K562 (cell line): Measurements from ENCODE around the gene CPB1. TPM values are rescaled to one million over a fixed set of nuclear protein-coding genes. Genes with fewer than 3 reads are reported as not detected.

Source experiments
- ATAC-seq: fragments of 200-7000 bp; cut with Tn5 transposase; 3 replicates; pipeline ENCODE4 v1.9.1; 2020; ENCODE audit warnings: moderate library complexity
- BruUV-seq: library from RNA; stranded (reverse); fragments of 400-500 nt; replicated peaks from 2 replicates; lab custom pipeline; 2021; lab: Mats Ljungman, UMichigan
- CTCF ChIA-PET: fragments of 300-600 bp; formaldehyde crosslinking; extraction: SDS; loops from one replicate; lab custom pipeline; 2021; ENCODE audit warnings: low intra/inter-chr PET ratio; lab: Yijun Ruan, JAX
- POLR2A ChIA-PET: fragments of 300-600, 350-650 bp; sonication (Branson Sonifier 250); formaldehyde crosslinking; extraction: SDS; loops from one replicate; lab custom pipeline; 2021; ENCODE audit warnings: antibody characterized with exemption, inconsistent platforms; lab: Yijun Ruan, JAX
- DNase-seq, 4 experiments: peaks; one replicate each; pipeline versions ENCODE4 v3.0.0 to v3.0.0-alpha.2; 2011 to 2018; ENCODE audit warnings: low spot score in 3 of 4, mixed read lengths in 3 of 4; ENCODE audit errors: extremely low read depth in 1 of 4
- FAIRE-seq: peaks from 2 replicates; lab custom pipeline; 2011; peaks lifted over from hg19 to GRCh38; lab: Jason Lieb, UNC
- H2AFZ ChIP-seq: 2 replicates; pipeline ENCODE4 v1.6.0; 2011; ENCODE audit warnings: low read depth, low read length, control low read depth, inconsistent platforms
- H3K27ac ChIP-seq: fragments of 200-600 bp; 3 replicates; pipeline ENCODE4 v1.8.0; 2011; ENCODE audit warnings: low read depth, mild to moderate bottlenecking, control low read depth, inconsistent platforms, low read length, moderate library complexity, mixed read lengths; ENCODE audit errors: extremely low read depth
- H3K27me3 ChIP-seq, 2 experiments: fragments of 300-600 bp in 1 of 2; 2 replicates in 1 of 2; 3 replicates in 1 of 2; pipeline versions ENCODE4 v1.6.0 to v1.8.0; 2011; ENCODE audit warnings: inconsistent platforms in 2 of 2, low read length in 2 of 2, mild to moderate bottlenecking in 1 of 2, mixed read lengths in 1 of 2, moderate library complexity in 1 of 2; ENCODE audit not compliant: control insufficient read depth in 2 of 2, insufficient read depth in 2 of 2
- H3K36me3 ChIP-seq: fragments of 300-600 bp; 3 replicates; pipeline ENCODE4 v1.8.0; 2011; ENCODE audit warnings: mild to moderate bottlenecking, low read length, inconsistent platforms; ENCODE audit not compliant: control insufficient read depth, insufficient read depth
- H3K4me1 ChIP-seq, 2 experiments: fragments of 200-600 bp in 1 of 2; replicated peaks in 1 of 2; 2 replicates in 1 of 2; 3 replicates in 1 of 2; pipeline versions ENCODE4 v1.5.1 to v1.8.0; 2011; ENCODE audit warnings: inconsistent platforms in 2 of 2, low read length in 2 of 2, mild to moderate bottlenecking in 1 of 2, mixed read lengths in 1 of 2, moderate library complexity in 1 of 2; ENCODE audit not compliant: control insufficient read depth in 2 of 2, insufficient read depth in 2 of 2
- H3K4me2 ChIP-seq: 2 replicates; pipeline ENCODE4 v1.6.1; 2011; ENCODE audit warnings: low read length, control low read depth, inconsistent platforms, mixed read lengths; ENCODE audit not compliant: insufficient read depth
- H3K4me3 ChIP-seq: fragments of 200-600 bp; sonication (generic), shearing (Covaris generic); 2 replicates; pipeline ENCODE4 v1.5.1; 2016; ENCODE audit warnings: control low read depth, inconsistent platforms
- H3K79me2 ChIP-seq: fragments of 200-600 bp; 3 replicates; pipeline ENCODE4 v1.8.0; 2011; ENCODE audit warnings: low read length, inconsistent platforms; ENCODE audit not compliant: control insufficient read depth, insufficient read depth
- H3K9ac ChIP-seq, 2 experiments: 2 replicates each; pipeline versions ENCODE4 v1.6.0 to v1.6.1; 2011; ENCODE audit warnings: low read depth in 2 of 2, low read length in 2 of 2, control low read depth in 1 of 2, inconsistent platforms in 1 of 2, mild to moderate bottlenecking in 1 of 2, mixed read lengths in 1 of 2; ENCODE audit not compliant: insufficient read depth in 1 of 2
- H3K9me1 ChIP-seq: one replicate; pipeline ENCODE4 v1.6.0; 2011; ENCODE audit warnings: inconsistent platforms, mild to moderate bottlenecking, low read length, moderate library complexity; ENCODE audit not compliant: control insufficient read depth, insufficient read depth
- H3K9me3 ChIP-seq: replicated peaks from 2 replicates; pipeline ENCODE4 v1.5.1; 2011; ENCODE audit warnings: low read depth, low read length, inconsistent platforms; ENCODE audit not compliant: control insufficient read depth, insufficient read depth
- H4K20me1 ChIP-seq: replicated peaks from 2 replicates; pipeline ENCODE4 v1.6.1; 2011; ENCODE audit warnings: low read length, inconsistent platforms, mixed read lengths; ENCODE audit not compliant: control insufficient read depth, insufficient read depth
- BRD4 ChIP-seq: fragments of 200-600 bp; sonication (generic); IDR thresholded peaks from 2 replicates; pipeline ENCODE4 v1.6.1; 2017; ENCODE audit warnings: inconsistent platforms
- BRF1 ChIP-seq: IDR thresholded peaks from 3 replicates; pipeline ENCODE4 v1.6.1; 2011; ENCODE audit warnings: borderline replicate concordance, mild to moderate bottlenecking; ENCODE audit not compliant: insufficient read length; ENCODE audit errors: extremely low read depth
- NR4A1 ChIP-seq, 2 experiments: fragments of 250-450 bp in 1 of 2; fragments of 450-650 bp in 1 of 2; sonication (Bioruptor Pico) in 1 of 2; IDR thresholded peaks; 2 replicates each; pipeline versions ENCODE4 v1.4.0 to v1.6.1; 2016 to 2020; ENCODE audit warnings: mild to moderate bottlenecking in 2 of 2, missing compliant biosample characterization in 1 of 2, missing genetic modification characterization in 1 of 2, moderate library complexity in 1 of 2
- POLR2AphosphoS5 ChIP-seq: IDR thresholded peaks from 2 replicates; pipeline ENCODE4 v1.6.1; 2011; ENCODE audit warnings: mild to moderate bottlenecking, low read depth, low read length, moderate library complexity; ENCODE audit not compliant: control insufficient read depth, insufficient read depth
- SMARCB1 ChIP-seq: IDR thresholded peaks from 2 replicates; pipeline ENCODE4 v1.6.1; 2011; ENCODE audit warnings: improper control_type of control experiment, low read depth; ENCODE audit not compliant: insufficient read length
- TAF1 ChIP-seq: IDR thresholded peaks from 2 replicates; pipeline ENCODE4 v1.6.1; 2011; ENCODE audit warnings: mild to moderate bottlenecking, low read length, moderate library complexity; ENCODE audit not compliant: insufficient read depth, control insufficient read depth, severe bottlenecking; ENCODE audit errors: extremely low read depth
- ZBTB8A ChIP-seq: fragments of 450-650 bp; IDR thresholded peaks from 2 replicates; pipeline ENCODE4 v1.6.1; 2018; ENCODE audit warnings: mild to moderate bottlenecking, moderate library complexity; ENCODE audit not compliant: partially characterized antibody
- WGBS: fragments of 100-300 bp; shearing (Covaris generic); methylation state at CpG from one replicate; pipeline ENCODE4 v1.1.6; 2016; ENCODE audit warnings: low coverage, mixed read lengths; ENCODE audit not compliant: insufficient coverage; ENCODE audit errors: missing lambda C conversion rate; 5-methylcytosine and 5-hydroxymethylcytosine counted together
- in situ Hi-C: fragments of 300-500 bp; cut with MboI; formaldehyde crosslinking; loops from 4 replicates; pipeline ENCODE4 v1.15.0; 2018; ENCODE audit warnings: inconsistent platforms, mixed read lengths
- intact Hi-C: fragments of 100-400 bp; cut with micrococcal nuclease; formaldehyde crosslinking; loops from 2 replicates; pipeline ENCODE4 v1.14.2; 2022
- polyA plus RNA-seq, 8 experiments: library from polyadenylated mRNA; depleted of rRNA in 4 of 8; stranded (reverse) in 5 of 8; unstranded in 3 of 8; fragments of >200 nt; fragmentation: Nextera tagmentation in 2 of 8; fragmentation: Illumina TruSeq in 1 of 8; extraction: Ambion mirVana in 2 of 8; extraction: Trizol in 1 of 8; gene quantifications; 2 replicates each; pipeline versions ENCODE4 v1.2.1 to v1.2.3, GENCODE V29; 2011 to 2014; ENCODE audit warnings: inconsistent platforms in 1 of 8, missing spikeins in 1 of 8
- total RNA-seq, 7 experiments: library from RNA; depleted of rRNA in 6 of 7; stranded (reverse); fragments of >200 nt in 6 of 7; fragmentation: Illumina TruSeq in 2 of 7; extraction: Trizol in 2 of 7; gene quantifications; 2 replicates each; pipeline versions ENCODE4 v1.2.1 to v1.2.3, GENCODE V29; 2011 to 2021; ENCODE audit warnings: low replicate concordance in 1 of 7
- TF ChIP-seq, protein P1 (sequence below): fragments of 150-350 bp; conservative IDR thresholded peaks from 2 replicates; pipeline ENCODE4 v1.6.1; 2014; ENCODE audit warnings: low read length
- TF ChIP-seq, protein P2 (sequence below): sonication (generic); formaldehyde crosslinking; IDR thresholded peaks from 2 replicates; pipeline ENCODE4 v1.5.0; 2020; ENCODE audit warnings: missing genetic modification reagents
- TF ChIP-seq, protein P3 (sequence below), 2 experiments: fragments of 200-800 bp in 1 of 2; sonication (Bioruptor generic) in 1 of 2; sonication (generic) in 1 of 2; formaldehyde crosslinking in 1 of 2; IDR thresholded peaks in 1 of 2; conservative IDR thresholded peaks in 1 of 2; 2 replicates each; pipeline versions ENCODE4 v1.5.0 to v1.6.1; 2016 to 2020; ENCODE audit warnings: missing compliant biosample characterization in 1 of 2, missing genetic modification characterization in 1 of 2, missing genetic modification reagents in 1 of 2
- TF ChIP-seq, protein P4 (sequence below): fragments of 450-650 bp; formaldehyde crosslinking; IDR thresholded peaks from 2 replicates; pipeline ENCODE4 v1.4.0; 2022; ENCODE audit warnings: missing genetic modification characterization

CPB1 gene
- total and polyA plus RNA-seq, 9 of the 15 experiments (the other 6 are each of a cell fraction or from before 2014, with no cell fraction given): 3.7 TPM; not detected in 8

DNA sequence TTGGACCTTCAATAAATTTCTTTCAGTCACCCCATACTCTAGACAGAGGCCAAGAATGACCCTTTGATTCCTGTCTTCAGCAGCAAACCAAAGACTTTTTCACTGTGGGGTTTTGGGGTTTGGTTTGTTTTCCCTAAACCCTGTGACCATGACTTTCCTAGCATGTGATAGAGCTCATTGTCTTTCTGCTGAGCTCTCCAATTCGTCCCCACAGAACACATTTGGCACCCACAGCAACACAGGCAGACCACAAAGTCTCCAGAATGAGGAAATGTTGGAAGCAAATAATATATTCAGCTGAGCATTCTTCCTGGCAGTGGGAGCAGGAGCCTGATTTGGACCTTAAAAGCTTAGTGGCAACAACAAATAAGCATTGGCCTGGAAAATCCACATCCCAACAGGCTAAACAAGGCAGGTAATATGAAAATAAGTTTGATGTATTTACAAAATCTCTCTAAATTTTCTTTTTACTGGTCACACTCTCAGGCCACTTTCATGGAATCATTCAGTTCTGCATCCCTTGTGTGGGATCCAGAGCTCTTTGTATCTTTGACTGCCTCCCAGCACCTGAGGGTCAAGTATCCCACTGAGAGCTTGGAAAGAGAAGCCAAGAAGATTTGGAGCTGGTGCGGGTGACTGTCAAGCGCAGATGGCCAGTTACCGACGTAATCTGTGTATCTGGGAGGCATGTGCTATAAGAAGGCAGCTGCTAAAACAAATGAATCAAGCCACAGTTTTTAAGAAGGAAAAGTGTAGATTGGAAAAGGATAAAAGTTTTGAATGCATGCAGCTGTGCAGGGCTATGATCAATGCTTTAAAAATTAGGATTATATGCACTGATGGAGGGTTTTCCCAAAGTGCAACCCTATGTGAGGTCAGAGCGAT, 36.5 kb upstream of the CPB1 start:
- BruUV-seq: no TSS peak
- Histone ChIP-seq H3K4me2 (no peak overlapping the region), H3K36me3 (no peaks in the 10 kb centered on the region), H3K27me3 (no peaks in the 10 kb centered on the region), H3K9me1 (no peaks in the 10 kb centered on the region), H3K9ac (no peak overlapping the region), H2AFZ (no peak overlapping the region), H3K79me2 (no peaks in the 10 kb centered on the region), H3K4me3 (no peak overlapping the region), H3K4me1 (no peaks in the 10 kb centered on the region), H3K27ac (no peak overlapping the region), H3K9me3 (peaks cover 2% of the 10 kb centered on the region; the same call in 1 of the 2 replicates), H4K20me1 (no peaks in the 10 kb centered on the region)
- no peak for ATAC-seq
- POLR2A ChIA-PET: no interaction called here
- intact Hi-C loops: no loop called here
- in situ Hi-C loops: no loop called here
- DNase-seq: no peak
- no peak for FAIRE-seq
- WGBS: 1% methylated on average over 6 of the region's 6 CpGs
- CTCF ChIA-PET: no interaction called here
- no peak for TF ChIP-seq ZBTB8A
- TF ChIP-seq NR4A1 (CRISPR knock-in tag; IDR thresholded peaks at IDR 0.05): no peak
- TF ChIP-seq NR4A1 (tag; IDR thresholded peaks at IDR 0.05): no peak
- no peak for TF ChIP-seq SMARCB1
- TF ChIP-seq, protein P1, sequence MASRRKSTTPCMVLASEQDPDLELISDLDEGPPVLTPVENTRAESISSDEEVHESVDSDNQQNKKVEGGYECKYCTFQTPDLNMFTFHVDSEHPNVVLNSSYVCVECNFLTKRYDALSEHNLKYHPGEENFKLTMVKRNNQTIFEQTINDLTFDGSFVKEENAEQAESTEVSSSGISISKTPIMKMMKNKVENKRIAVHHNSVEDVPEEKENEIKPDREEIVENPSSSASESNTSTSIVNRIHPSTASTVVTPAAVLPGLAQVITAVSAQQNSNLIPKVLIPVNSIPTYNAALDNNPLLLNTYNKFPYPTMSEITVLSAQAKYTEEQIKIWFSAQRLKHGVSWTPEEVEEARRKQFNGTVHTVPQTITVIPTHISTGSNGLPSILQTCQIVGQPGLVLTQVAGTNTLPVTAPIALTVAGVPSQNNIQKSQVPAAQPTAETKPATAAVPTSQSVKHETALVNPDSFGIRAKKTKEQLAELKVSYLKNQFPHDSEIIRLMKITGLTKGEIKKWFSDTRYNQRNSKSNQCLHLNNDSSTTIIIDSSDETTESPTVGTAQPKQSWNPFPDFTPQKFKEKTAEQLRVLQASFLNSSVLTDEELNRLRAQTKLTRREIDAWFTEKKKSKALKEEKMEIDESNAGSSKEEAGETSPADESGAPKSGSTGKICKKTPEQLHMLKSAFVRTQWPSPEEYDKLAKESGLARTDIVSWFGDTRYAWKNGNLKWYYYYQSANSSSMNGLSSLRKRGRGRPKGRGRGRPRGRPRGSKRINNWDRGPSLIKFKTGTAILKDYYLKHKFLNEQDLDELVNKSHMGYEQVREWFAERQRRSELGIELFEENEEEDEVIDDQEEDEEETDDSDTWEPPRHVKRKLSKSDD: no peak
- TF ChIP-seq, protein P2, sequence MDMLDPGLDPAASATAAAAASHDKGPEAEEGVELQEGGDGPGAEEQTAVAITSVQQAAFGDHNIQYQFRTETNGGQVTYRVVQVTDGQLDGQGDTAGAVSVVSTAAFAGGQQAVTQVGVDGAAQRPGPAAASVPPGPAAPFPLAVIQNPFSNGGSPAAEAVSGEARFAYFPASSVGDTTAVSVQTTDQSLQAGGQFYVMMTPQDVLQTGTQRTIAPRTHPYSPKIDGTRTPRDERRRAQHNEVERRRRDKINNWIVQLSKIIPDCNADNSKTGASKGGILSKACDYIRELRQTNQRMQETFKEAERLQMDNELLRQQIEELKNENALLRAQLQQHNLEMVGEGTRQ (CRISPR knock-in tag): no peak
- TF ChIP-seq, protein P3, sequence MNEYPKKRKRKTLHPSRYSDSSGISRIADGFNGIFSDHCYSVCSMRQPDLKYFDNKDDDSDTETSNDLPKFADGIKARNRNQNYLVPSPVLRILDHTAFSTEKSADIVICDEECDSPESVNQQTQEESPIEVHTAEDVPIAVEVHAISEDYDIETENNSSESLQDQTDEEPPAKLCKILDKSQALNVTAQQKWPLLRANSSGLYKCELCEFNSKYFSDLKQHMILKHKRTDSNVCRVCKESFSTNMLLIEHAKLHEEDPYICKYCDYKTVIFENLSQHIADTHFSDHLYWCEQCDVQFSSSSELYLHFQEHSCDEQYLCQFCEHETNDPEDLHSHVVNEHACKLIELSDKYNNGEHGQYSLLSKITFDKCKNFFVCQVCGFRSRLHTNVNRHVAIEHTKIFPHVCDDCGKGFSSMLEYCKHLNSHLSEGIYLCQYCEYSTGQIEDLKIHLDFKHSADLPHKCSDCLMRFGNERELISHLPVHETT (CRISPR knock-in tag; conservative IDR thresholded peaks at IDR 0.05 in 1 of 2, IDR thresholded peaks at IDR 0.05 in 1 of 2): no peak
- TF ChIP-seq TAF1: no peak
- TF ChIP-seq BRD4: no peak
- no peak for TF ChIP-seq BRF1
- TF ChIP-seq, protein P4, sequence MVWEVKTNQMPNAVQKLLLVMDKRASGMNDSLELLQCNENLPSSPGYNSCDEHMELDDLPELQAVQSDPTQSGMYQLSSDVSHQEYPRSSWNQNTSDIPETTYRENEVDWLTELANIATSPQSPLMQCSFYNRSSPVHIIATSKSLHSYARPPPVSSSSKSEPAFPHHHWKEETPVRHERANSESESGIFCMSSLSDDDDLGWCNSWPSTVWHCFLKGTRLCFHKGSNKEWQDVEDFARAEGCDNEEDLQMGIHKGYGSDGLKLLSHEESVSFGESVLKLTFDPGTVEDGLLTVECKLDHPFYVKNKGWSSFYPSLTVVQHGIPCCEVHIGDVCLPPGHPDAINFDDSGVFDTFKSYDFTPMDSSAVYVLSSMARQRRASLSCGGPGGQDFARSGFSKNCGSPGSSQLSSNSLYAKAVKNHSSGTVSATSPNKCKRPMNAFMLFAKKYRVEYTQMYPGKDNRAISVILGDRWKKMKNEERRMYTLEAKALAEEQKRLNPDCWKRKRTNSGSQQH: no peak
- no peak for TF ChIP-seq POLR2AphosphoS5
